Common myeloid progenitor, CD34-positive (primary cell): ENCODE measurements around the gene GALNT3.
A peak's percentile ranks its signal among the peaks of the same experiment; 100 is the strongest.

Experiments
- CTCF ChIA-PET: fragments of 350-600 bp; sonication (Branson Sonifier 250); formaldehyde crosslinking; loops from one replicate; lab custom pipeline; 2021; ENCODE audit warnings: antibody characterized with exemption; lab: Charles Lee
- POLR2A ChIA-PET: fragments of 350-600 bp; sonication (Branson Sonifier 250); formaldehyde crosslinking; loops from one replicate; lab custom pipeline; 2021; ENCODE audit warnings: antibody characterized with exemption; lab: Charles Lee
- DNase-seq, 3 donors: peaks; one replicate each; pipeline versions ENCODE4 v3.0.0 to v3.0.0-alpha.2; 2013
- H3K27ac ChIP-seq, 2 experiments: 1 replicate in 1 of 2; 2 replicates in 1 of 2; pipeline ENCODE4 v1.7.0; 2013; ENCODE audit warnings: inconsistent platforms in 2 of 2, low read length in 2 of 2, mild to moderate bottlenecking in 2 of 2, low read depth in 1 of 2, moderate library complexity in 1 of 2; ENCODE audit not compliant: severe bottlenecking in 2 of 2, insufficient read depth in 1 of 2, poor library complexity in 1 of 2
- H3K27me3 ChIP-seq, 5 experiments: replicated peaks in 2 of 5; 1 replicate in 3 of 5; 2 replicates in 2 of 5; pipeline versions ENCODE4 v1.6.1 to v1.7.0; 2013; ENCODE audit warnings: low read length in 4 of 5, mild to moderate bottlenecking in 2 of 5, moderate library complexity in 2 of 5, inconsistent platforms in 1 of 5; ENCODE audit not compliant: insufficient read depth in 5 of 5, control insufficient read depth in 4 of 5
- H3K36me3 ChIP-seq, 4 experiments: 1 replicate in 2 of 4; 2 replicates in 2 of 4; pipeline versions ENCODE4 v1.6.1 to v1.7.0; 2013; ENCODE audit warnings: low read length in 3 of 4, control low read depth in 1 of 4, mild to moderate bottlenecking in 1 of 4; ENCODE audit not compliant: control insufficient read depth in 4 of 4, insufficient read depth in 4 of 4
- H3K4me1 ChIP-seq, 4 experiments: 1 replicate in 3 of 4; 2 replicates in 1 of 4; pipeline versions ENCODE4 v1.6.1 to v1.7.1; 2013; ENCODE audit warnings: low read length in 3 of 4, mild to moderate bottlenecking in 3 of 4, control low read depth in 1 of 4, inconsistent platforms in 1 of 4, moderate library complexity in 1 of 4; ENCODE audit not compliant: control insufficient read depth in 4 of 4, insufficient read depth in 4 of 4; ENCODE audit errors: control extremely low read depth in 1 of 4
- H3K4me3 ChIP-seq, 7 experiments: 1 replicate in 4 of 7; 2 replicates in 3 of 7; pipeline versions ENCODE4 v1.5.1 to v1.7.0; 2013; ENCODE audit warnings: mild to moderate bottlenecking in 7 of 7, low read length in 6 of 7, moderate library complexity in 6 of 7, inconsistent platforms in 2 of 7, low read depth in 2 of 7, control low read depth in 1 of 7; ENCODE audit not compliant: insufficient read depth in 4 of 7, control insufficient read depth in 1 of 7; ENCODE audit errors: extremely low read depth in 1 of 7
- H3K9me3 ChIP-seq, 5 experiments: 1 replicate in 4 of 5; 2 replicates in 1 of 5; pipeline versions ENCODE4 v1.6.1 to v1.7.1; 2013; ENCODE audit warnings: low read length in 4 of 5, mild to moderate bottlenecking in 2 of 5, inconsistent platforms in 1 of 5, low read depth in 1 of 5, moderate library complexity in 1 of 5; ENCODE audit not compliant: control insufficient read depth in 4 of 5, insufficient read depth in 2 of 5; ENCODE audit errors: control extremely low read depth in 1 of 5
- WGBS: methylation state at CpG from one replicate; pipeline ENCODE4 v1.1.5; 2013; ENCODE audit not compliant: insufficient coverage; 5-methylcytosine and 5-hydroxymethylcytosine counted together

The GALNT3 gene

GRCh38 chr2:165796819-165797530 lies 2.9 kb upstream of the GALNT3 start:
- no peaks in the 10 kb centered on the region for H3K9me3 ChIP-seq
- no peak overlapping the region for H3K4me3 ChIP-seq
- POLR2A ChIA-PET = interaction anchor here (0.6 kb wide), 1 partner anchor 61 kb away, joined by 3 read pairs; no protein-coding TSS in a partner anchor
- no peak overlapping the region for H3K27ac ChIP-seq
- peaks cover 13 to 43% (median 24%) of the 10 kb centered on the region in 4 experiments for H3K4me1 ChIP-seq
- DNase-seq = no peak
- CTCF ChIA-PET = interaction anchor here (1.2 to 1.8 kb wide), 2 partner anchors 13 to 77 kb away, joined by 3 to 4 read pairs; no protein-coding TSS in a partner anchor
- H3K36me3 ChIP-seq = peaks cover 0 to 3% (median 0%) of the 10 kb centered on the region in 4 experiments
- peaks cover 0 to 11% (median 2%) of the 10 kb centered on the region in 5 experiments for H3K27me3 ChIP-seq
- WGBS = 100% methylated on average over 1 of the region's 3 CpGs

GRCh38 chr2:165796129-165796528 lies 2.1 kb upstream of the GALNT3 start:
- Histone ChIP-seq H3K27ac (no peak overlapping the region), H3K36me3 (no peaks in the 10 kb centered on the region), H3K27me3 (peaks cover 0 to 11% (median 2%) of the 10 kb centered on the region in 5 experiments), H3K4me1 (peaks cover 13 to 45% (median 24%) of the 10 kb centered on the region in 4 experiments), H3K4me3 (no peak overlapping the region), H3K9me3 (no peaks in the 10 kb centered on the region)
- DNase-seq = no peak
- ChIA-PET CTCF (no interaction called here), POLR2A (no interaction called here)
- no CpG with 5 or more reads among the region's 1 CpG for WGBS

GRCh38 chr2:165795011-165795410 lies 964 bp upstream of the GALNT3 start:
- CTCF ChIA-PET = interaction anchor here (0.9 to 1.6 kb wide), 3 partner anchors 19 to 79 kb away, joined by 3 to 4 read pairs (median 3); no protein-coding TSS in a partner anchor
- no peaks in the 10 kb centered on the region for H3K9me3 ChIP-seq
- no CpG with 5 or more reads among the region's 2 CpGs for WGBS
- no peaks in the 10 kb centered on the region for H3K36me3 ChIP-seq
- H3K4me1 ChIP-seq = peaks cover 13 to 45% (median 24%) of the 10 kb centered on the region in 4 experiments
- POLR2A ChIA-PET = no interaction called here
- DNase-seq = peak in 2 of 3 donors; percentile 36 to 44
- peaks cover 0 to 11% (median 2%) of the 10 kb centered on the region in 5 experiments for H3K27me3 ChIP-seq
- H3K4me3 ChIP-seq = peak overlapping the region in 6 of 7 experiments; percentile 64 to 86 (median 72)
- no peak overlapping the region for H3K27ac ChIP-seq

GRCh38 chr2:165794536-165794928 lies 485 bp upstream of the GALNT3 start:
- H3K27ac ChIP-seq = no peak overlapping the region
- H3K36me3 ChIP-seq = no peaks in the 10 kb centered on the region
- DNase-seq = peak; percentile 77 to 92 (median 91)
- peaks cover 0 to 11% (median 2%) of the 10 kb centered on the region in 5 experiments for H3K27me3 ChIP-seq
- peak overlapping the region; percentile 51 to 86 (median 72) for H3K4me3 ChIP-seq
- no peaks in the 10 kb centered on the region for H3K9me3 ChIP-seq
- POLR2A ChIA-PET = interaction anchor here (0.7 kb wide), 1 partner anchor 520 kb away, joined by 3 read pairs; no protein-coding TSS in a partner anchor
- CTCF ChIA-PET = interaction anchor here (0.9 to 1.6 kb wide), 5 partner anchors 9 to 393 kb away, joined by 3 to 4 read pairs (median 3); no protein-coding TSS in a partner anchor
- 2% methylated on average over 18 of the region's 18 CpGs for WGBS
- peaks cover 13 to 45% (median 24%) of the 10 kb centered on the region in 4 experiments for H3K4me1 ChIP-seq

GRCh38 chr2:165793161-165793778 lies 777 bp downstream of the GALNT3 start:
- WGBS = 2% methylated on average over 30 of the region's 35 CpGs
- Histone ChIP-seq H3K27me3 (peaks cover 0 to 12% (median 2%) of the 10 kb centered on the region in 5 experiments), H3K9me3 (no peaks in the 10 kb centered on the region), H3K36me3 (no peaks in the 10 kb centered on the region), H3K4me1 (peaks cover 13 to 45% (median 24%) of the 10 kb centered on the region in 4 experiments), H3K27ac (no peak overlapping the region), H3K4me3 (peak overlapping the region; percentile 51 to 86 (median 72))
- POLR2A ChIA-PET = no interaction called here
- peak in 2 of 3 donors; percentile 46 to 61 for DNase-seq
- CTCF ChIA-PET = interaction anchor here (0.9 kb wide), 1 partner anchor 10 kb away, joined by 3 read pairs; no protein-coding TSS in a partner anchor

- Histone ChIP-seq H3K4me3 (no peak overlapping the region), H3K9me3 (no peaks in the 10 kb centered on the region), H3K27me3 (peaks cover 0 to 12% (median 2%) of the 10 kb centered on the region in 5 experiments), H3K4me1 (peaks cover 13 to 43% (median 24%) of the 10 kb centered on the region in 4 experiments), H3K36me3 (peaks cover 0 to 4% (median 0%) of the 10 kb centered on the region in 4 experiments), H3K27ac (no peak overlapping the region)
- WGBS = no CpG with 5 or more reads among the region's 1 CpG
- DNase-seq = no peak
- CTCF ChIA-PET = no interaction called here
- POLR2A ChIA-PET = no interaction called here
Observed at GRCh38 chr2:165792104-165792454, 2.0 kb downstream of the GALNT3 start.
